HG03469 (cell line): ENCODE measurements around the gene OR2T11.
"Not testable (repeated sequence)": the region's sequence is repeated elsewhere in the genome, so short reads cannot be mapped to it uniquely, and the experiment has no call there.

Experiments used
- ATAC-seq: cut with Tn5 transposase; IDR thresholded peaks from one replicate; pipeline ENCODE4 v1.9.1; 2021; ENCODE audit warnings: mild to moderate bottlenecking, moderate library complexity, moderate number of reproducible peaks; ENCODE audit not compliant: unreplicated experiment

Gene OR2T11, protein sequence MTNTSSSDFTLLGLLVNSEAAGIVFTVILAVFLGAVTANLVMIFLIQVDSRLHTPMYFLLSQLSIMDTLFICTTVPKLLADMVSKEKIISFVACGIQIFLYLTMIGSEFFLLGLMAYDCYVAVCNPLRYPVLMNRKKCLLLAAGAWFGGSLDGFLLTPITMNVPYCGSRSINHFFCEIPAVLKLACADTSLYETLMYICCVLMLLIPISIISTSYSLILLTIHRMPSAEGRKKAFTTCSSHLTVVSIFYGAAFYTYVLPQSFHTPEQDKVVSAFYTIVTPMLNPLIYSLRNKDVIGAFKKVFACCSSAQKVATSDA

DNA sequence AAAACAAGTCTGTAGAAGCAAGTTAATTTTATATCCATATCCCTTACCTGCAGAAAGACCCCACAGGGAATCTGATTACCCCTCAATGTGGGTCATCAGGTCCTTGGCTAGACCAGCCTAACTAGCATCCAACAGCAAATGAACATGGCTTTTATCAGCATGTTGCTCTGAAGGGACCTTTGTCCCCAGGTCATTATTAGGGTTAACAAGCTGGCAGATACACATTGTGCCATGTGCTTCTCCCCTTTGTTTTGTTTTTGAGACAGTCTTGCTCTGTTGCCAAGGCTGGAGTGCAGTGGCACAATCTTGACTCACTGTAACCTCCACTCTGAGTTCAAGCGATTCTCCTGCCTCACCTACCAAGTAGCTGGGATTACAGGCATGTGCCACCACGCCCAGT lies at the start of gene OR2T11:
Gene OR2T11 (minus strand): TSS at position 101 of the 400 bp plus-strand sequence. CDS start 7,963 bp downstream, outside the sequence.
- not testable (repeated sequence) for ATAC-seq

DNA sequence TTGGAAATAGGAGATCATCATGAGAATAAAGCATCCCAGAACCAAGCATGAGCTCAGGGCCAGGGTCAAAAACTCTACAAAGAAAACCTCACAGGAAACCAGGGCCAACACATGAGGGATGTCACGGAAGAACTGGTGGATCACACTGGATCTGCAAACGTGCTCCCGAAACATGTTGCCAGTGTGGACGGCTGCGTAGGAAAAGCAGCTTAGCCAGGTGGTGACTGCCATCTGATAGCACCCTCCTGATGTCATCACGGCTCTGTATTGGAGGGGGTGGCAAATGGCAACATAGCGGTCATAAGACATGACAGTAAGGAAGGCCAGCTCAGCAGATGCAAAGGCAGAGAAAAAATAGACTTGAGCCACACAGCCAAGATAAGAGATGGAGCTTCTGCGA lies 46.8 kb upstream of the OR2T11 start:
- no peak for ATAC-seq

DNA sequence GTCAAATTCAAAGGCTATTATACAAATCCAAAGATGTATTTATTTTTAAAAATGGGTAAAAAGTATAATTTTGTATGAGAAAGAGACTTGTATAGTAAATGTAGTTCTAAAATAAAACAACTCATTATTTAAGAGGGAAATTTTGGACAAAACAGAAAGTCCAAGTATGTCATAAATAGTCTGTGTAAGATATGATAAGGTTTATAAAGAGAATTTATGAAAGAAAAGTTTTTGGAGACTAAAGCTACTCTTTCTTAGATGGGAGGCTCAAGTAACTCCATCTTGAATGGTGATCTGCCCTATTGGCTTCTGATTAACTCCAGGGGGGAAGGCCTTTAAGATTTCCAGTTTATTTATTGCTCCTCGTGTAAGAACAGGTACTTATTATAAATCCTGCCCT lies 35.1 kb upstream of the OR2T11 start:
- no peak for ATAC-seq

DNA sequence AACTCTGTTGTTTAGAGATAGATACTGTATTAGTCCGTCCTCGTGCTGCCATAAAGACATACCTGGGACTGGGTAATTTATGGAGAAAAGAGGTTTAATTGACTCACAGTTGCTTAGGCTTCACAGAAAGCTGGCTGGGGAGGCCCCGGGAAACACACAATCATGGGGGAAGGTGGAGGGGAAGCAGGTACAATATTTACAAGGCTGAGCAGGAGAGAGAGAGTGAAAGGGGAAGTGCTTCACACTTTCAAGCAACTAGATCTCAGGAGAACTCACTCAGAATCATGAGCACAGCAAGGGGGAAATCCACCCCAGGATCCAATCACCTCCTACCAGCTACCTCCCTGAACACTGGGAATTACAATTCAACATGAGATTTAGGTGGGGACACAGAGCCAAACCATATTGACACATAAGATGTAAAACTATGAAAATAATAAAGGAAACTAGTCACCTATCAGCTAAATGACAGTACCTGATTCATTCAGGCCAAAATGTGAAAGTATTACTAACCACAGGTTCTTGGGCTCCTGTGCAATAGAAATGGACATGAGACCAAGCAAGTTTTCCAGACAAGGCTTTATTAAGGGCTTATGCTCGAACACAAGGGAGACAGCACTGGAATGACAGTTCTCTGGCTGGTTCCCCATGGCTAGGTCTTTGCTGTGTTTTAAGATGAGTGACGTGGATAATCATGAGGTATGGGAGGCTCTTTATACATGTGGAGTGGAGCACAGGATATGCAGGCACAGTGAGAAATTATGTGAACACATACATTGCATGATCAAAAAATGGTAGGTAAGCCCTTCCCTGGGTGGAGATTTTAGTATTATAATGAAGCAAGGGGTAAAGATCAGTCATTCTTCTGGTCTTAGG lies 28.8 kb upstream of the OR2T11 start:
- ATAC-seq, result peak; percentile 94

DNA sequence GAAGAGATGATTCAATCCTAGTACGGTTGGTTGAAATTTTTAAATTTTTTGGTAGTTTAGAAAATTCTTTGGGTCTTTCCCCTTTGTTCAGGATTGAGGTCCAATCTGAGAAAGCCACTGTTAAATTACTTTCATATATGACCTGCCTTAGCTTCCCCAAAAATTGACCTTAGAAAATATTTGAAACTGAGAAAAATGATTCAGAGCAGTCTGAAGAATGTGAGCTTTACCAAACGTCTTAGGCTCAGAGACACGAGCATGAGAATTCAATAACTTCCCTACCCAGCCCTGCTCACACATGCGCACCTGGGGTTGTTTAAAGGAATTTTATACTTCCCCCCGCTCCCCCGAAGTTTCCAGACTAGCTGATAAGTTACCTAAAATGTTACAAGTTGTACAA lies 21.9 kb upstream of the OR2T11 start:
- ATAC-seq, result not testable (repeated sequence)

DNA sequence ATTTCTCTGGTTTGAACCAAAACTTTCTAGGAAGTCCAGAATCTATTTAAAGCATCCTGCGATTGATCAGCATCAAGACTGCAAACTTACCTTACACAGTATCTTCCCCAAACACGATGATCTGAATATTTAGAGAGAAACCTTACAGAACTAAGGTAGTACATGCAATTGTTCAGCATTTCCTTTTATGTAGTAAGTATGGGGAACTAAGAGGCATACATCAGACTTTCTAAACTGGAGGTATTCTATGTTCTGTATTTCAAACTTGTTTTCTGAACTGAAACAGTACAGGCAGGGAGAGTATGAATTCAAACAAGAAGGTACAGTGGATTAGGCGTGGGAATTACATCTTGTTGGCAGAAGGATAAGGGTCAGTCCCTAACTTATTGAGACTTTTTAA lies 20.5 kb upstream of the OR2T11 start, which contains the start of gene OR2T27:
Gene OR2T27 (minus strand): TSS at position 175 of the 400 bp plus-strand sequence. CDS start 4,644 bp downstream, outside the sequence.
- not testable (repeated sequence) for ATAC-seq

DNA sequence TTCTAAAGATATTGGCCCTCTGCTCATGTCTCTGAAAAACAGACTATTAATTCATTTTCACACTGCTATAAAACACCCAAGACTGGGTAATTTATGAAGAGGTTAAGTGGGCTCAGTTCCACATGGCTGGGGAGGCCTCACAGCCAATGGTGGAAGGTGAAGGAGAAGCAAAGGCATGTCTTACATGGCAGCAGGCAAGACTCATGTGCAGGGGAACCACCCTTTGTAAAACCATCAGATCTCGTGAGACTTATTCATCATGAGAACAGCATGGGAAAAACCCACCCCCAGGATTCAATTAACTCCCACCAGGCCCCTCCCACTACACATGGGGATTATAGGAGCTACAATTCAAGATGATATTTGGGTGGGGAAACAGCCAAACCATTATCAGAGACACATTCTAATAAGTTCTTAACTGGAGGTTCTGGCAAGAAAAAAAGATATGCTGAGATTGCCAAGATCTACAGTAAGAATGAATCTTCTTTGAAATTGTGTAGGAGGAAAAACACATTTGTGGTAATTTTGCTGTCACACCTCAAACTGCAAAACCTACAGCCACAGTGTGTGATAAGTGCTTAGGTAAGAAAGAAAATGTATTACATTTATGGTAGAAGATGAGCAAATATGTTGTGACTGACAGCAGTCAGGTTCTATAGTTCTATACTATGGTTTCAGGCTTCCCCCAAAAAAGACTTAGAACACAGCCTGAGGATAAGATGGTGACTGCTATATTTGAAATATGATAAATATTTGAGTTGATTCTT lies 14.1 kb upstream of the OR2T11 start:
- ATAC-seq, result not testable (repeated sequence)

DNA sequence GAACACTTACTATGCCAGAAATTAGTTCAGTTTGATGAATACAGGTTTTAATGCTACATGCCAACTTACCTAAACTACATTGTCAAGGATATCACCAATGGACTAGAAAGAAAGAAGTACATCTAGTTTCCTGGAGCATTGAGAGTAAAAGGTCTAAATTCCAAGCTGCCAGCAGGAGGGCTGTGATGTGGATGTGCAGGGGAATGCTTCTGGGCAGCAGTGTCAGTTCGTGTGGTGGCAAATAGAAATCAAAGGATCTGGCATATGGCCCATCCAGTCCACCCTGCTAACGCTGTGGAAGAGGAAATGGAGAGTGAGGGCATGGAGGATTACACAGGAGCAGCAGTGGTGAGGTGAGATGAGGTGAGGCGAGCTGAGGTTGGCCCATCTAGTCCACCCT lies 10.3 kb upstream of the OR2T11 start, which contains the start of gene OR2T35:
Gene OR2T35 (minus strand): TSS at position 101 of the 400 bp plus-strand sequence. CDS start 6,020 bp downstream, outside the sequence.
- ATAC-seq, result not testable (repeated sequence)

DNA sequence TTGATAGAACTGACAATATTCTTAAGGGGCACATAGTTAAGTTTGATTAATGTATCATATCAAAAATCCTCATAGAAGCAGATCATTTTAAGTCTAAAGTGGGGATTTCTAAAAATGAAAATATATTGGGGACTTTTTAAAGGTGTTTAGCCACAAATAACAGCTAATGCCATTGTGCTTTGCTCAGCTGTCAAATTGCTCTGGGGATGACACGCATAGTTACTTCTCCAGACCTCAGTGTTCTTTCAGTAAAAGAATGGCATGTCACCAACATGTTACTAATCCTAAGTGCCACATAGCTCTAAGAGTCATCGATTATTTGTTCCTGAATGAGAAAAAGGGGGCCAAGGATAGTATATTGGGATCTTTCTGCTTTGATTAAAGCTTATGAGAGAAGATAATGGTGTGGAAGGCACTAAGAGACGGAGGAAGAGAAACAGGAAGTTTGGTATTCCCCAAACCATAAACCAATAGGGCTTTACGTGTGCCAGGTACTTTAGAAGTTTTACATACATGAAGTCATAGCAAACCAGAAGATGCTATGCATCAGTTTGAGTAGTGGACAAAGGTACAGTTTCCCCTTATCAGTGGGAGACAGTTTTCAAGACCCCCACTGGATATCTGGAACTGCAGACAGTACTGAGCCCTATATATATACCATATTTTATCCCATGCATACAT lies 8.2 kb upstream of the OR2T11 start:
- peak; percentile 63 for ATAC-seq

DNA sequence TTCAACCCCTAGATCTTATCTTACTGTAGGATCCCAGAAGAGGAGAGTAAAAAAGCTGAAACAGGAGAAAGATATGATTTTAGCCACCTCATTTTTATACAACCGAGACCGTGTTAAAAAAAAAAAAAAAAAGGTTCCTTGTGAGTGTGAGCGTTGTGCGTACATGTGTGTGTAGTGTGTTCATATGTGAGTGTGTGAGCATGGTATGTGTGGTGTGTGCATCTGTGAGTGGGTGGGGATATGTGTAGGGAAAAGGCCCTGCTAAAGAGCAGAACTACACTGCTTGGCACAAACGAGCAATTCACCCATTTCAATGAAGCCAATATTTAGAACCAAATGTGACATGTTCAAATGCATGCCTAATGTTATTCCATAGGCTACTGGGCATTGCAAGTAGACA lies 6.7 kb upstream of the OR2T11 start:
- ATAC-seq, result not testable (repeated sequence)

DNA sequence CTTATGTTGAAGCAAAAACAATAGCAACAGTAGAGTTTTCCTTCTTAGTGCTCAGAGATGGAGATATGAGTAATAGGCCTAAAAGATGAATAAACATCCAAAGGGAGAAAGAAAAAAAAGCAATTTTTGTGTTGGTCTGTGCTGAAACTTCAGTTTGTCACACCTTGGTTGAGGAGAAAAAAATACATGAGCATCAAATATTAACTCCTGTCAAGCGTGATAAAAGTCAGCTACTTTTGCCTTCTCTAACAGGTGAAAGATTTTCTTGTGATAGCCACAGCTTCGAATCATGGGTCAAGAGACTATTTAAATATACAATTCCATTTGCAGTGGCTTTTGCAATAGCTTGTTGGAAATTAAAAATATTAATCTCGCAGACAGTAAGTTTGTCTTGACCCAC lies 6.0 kb upstream of the OR2T11 start:
- ATAC-seq, result peak; percentile 39

DNA sequence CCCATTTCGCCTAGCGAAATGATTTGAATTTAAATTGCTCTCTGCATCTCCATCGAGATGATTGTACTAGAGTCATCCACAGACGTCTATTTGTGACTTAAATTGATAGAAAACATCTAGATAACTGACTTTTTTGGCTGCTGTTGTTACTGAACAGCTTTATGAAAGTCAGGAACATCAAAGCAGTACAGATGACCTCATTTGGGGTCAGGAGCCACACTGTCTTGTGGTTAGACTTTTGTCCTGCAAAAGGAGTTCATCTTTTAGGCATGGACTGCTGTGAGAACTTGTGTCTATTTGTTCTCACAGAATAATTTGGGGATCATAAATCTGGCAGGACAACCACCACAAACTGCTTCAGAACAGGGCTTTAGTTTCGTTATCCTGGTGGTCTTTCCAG lies 4.8 kb upstream of the OR2T11 start:
- peak; percentile 27 for ATAC-seq

DNA sequence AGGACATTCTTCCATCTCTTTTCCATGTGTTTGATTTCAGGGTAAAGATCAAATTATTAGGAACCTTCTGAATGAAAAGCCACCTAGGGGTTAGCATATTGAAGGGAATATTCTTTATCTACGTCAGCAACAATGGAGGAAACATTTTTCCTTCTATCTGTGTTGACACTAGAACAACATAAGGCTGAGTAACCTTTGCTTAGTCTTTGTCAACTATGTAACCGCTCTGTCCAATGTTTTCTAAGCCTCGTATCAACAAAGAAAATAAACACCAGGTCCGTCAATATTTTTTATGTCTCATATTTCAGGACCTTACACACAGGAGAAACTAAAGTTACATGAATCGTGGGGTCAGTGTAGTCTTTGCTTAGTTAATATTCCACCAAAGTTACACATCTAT lies 1.7 kb upstream of the OR2T11 start:
- ATAC-seq, result not testable (repeated sequence)

DNA sequence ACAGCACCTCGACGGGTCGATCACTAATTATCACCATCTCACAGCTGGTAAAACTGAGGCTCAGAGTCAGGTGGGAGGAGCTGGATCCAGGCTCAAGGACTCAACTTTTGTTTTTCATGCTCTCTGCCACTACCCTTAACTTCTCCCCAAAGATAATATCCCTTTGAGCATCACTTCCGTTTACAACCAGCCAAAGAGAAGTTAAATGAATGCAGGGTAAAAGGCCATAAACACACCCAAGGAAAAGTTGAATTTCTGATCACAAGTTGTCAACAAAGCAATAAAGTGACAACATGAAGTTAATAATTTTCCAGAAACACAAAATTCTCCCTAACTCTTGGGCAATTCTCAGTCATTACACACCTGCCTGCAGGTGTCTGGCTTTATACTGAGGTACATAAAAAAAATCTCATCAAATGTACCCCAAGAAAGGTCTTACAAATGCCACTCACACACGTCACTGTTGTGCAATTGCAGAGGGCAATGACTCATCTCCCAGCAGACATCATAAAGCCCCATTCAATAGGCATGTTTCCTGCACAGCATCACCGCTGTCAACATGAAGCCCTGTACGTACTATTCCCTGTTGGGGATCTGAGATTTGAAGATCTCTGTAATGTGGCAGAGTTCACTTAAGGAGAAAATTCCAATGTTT lies 3.4 kb downstream of the OR2T11 start:
- ATAC-seq, result no peak

DNA sequence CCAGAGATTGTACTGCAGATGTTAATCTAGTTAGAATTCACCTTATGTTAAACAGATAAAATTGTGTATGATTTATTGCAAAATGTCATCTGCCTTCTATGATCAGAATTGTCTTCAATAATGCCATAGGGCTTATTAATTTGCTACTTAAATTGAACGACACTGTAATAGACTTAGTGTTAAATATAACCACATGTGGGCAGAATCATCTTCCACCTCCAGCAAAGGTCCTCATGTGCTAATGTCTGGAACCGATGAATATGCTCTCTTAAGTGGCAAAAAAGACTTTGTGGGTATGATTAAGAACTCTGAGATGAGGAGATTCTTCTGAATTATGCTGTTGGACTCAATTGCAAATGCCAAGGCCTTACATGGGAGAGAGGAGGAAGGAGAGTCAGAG lies 4.3 kb downstream of the OR2T11 start:
- no peak for ATAC-seq

DNA sequence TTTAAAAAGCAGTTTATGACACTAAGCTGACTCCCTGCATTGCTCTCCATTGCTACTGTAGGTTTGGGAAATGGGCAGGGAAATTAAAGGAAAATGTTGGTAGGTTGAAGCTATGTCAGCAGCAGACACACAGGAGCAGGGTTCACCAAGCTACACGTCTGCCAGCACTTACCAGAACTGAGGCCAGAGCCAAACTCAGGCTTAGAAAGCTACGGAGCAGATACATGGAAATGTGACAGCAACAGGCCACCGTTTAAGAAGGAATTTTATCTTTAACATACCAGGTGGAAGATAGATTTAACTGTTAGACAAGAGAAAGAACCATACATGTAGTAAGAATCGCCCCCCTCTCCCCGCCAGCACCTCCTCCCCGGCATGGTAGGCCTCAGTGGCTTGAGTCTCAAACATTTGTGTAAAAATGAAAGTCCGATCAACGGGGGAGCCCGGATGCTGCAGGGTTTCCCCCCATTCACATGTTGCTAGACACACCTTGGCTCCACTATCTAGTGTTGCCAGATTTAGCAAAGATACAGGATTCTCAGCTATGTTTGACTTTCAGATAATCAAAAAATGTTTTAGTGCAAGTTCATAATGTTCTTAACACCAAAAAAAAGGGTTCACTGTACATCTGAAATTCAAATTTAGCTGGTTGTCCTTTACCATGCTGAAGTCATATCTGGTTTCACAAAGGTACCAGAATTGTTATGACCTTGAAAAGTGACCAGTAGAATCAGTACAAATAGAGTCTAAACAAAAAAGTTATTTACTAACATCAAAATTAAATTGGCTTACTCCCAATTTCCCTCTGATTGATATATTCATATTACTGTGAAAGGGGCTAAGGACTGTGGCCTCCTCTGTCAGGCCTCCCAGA lies 6.7 kb downstream of the OR2T11 start:
- ATAC-seq, result peak; percentile 84

DNA sequence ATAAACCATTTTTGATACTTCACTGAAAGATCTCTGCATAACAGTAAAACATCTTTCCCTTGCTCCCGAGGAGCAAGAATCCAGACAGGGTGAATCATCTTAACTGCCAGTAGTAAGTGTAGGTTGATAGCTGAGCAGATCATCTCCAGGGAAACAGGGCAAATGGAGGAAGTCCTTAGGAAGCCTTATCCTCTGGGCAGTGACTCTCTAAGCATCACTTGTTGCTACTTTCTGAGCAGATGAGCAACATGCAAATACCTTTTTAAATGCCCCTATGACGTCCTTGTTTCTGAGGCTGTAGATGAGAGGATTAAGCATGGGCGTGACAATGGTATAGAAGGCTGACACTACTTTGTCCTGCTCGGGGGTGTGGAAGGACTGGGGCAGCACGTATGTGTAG lies 8.9 kb downstream of the OR2T11 start:
- ATAC-seq, result no peak

DNA sequence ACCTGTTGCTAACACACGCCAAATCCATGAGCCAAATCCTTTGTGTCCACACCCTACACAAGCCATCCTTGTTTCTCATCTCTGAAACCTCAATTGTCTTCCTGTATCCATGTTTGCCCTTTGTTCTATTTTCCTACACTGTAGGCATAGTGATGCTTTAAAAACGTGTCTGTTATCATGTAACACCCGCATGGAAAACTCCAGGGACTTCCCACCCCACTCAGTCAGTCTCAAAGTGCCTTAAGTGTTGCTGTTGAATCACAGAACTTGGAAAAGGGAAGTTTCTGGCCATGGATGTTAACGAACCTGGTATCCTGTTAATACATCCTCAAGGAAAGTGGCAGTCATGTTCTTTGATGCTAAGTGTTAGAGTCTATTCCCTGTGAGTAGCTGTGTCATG lies 9.7 kb downstream of the OR2T11 start:
- no peak for ATAC-seq

DNA sequence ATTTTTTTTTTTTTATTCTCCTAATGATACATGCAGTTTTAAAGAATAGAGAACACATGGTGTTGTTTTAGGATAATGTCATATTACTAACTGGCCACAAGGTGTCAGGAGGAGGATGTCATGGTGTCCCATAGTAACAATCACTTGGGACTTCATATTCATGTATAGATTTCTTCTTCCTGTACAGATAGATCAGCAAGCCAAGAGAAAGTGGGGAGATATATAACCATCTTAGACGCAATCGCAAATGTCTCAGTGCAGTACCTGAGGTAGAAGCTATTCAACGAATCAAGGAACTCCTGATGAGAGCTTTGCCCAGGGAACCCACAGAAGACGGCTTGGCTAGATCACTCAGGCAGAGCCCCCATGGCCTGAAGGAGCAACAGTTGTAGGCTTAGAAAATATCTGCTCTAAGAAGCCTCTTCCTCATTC lies 12.3 kb downstream of the OR2T11 start:
- ATAC-seq, result peak; percentile 96
